HepG2 (cell line): ENCODE data around the gene EMID1. TPM values are rescaled to one million over a fixed set of nuclear protein-coding genes. Genes with fewer than 3 reads are reported as not detected.

ENCODE experiments used
- GFI1 ChIP-seq: sonication (generic); formaldehyde crosslinking; IDR thresholded peaks from 2 replicates; pipeline ENCODE4 v1.5.0; 2020; ENCODE audit warnings: missing genetic modification reagents, mild to moderate bottlenecking, borderline replicate concordance
- HNF4A ChIP-seq: sonication (generic); formaldehyde crosslinking; IDR thresholded peaks from 2 replicates; pipeline ENCODE4 v1.4.0; 2020; ENCODE audit warnings: missing genetic modification reagents
- IRF2 ChIP-seq: IDR thresholded peaks from 2 replicates; pipeline ENCODE4 v1.6.1; 2018; ENCODE audit warnings: missing genetic modification reagents, missing compliant biosample characterization
- NFYC ChIP-seq: IDR thresholded peaks from 2 replicates; pipeline ENCODE4 v1.6.1; 2016; ENCODE audit warnings: missing genetic modification reagents, missing compliant biosample characterization
- NONO ChIP-seq, 2 experiments: fragments of 450-650 bp in 1 of 2; sonication (generic) in 1 of 2; formaldehyde crosslinking in 1 of 2; IDR thresholded peaks in 1 of 2; conservative IDR thresholded peaks in 1 of 2; 2 replicates each; pipeline versions ENCODE4 v1.6.1 to v1.8.0; 2017 to 2022; ENCODE audit warnings: mild to moderate bottlenecking in 1 of 2, missing genetic modification reagents in 1 of 2, moderate library complexity in 1 of 2
- RELA ChIP-seq: sonication (generic); formaldehyde crosslinking; IDR thresholded peaks from 2 replicates; pipeline ENCODE4 v1.4.0; 2020; ENCODE audit warnings: missing genetic modification reagents
- ZBTB38 ChIP-seq: sonication (generic); formaldehyde crosslinking; IDR thresholded peaks from 2 replicates; pipeline ENCODE4 v1.5.1; 2020; ENCODE audit warnings: mild to moderate bottlenecking, missing genetic modification reagents
- ZNF256 ChIP-seq: sonication (generic); formaldehyde crosslinking; conservative IDR thresholded peaks from 2 replicates; pipeline ENCODE4 v1.4.0; 2020; ENCODE audit warnings: missing genetic modification reagents
- ZNF484 ChIP-seq: sonication (generic); formaldehyde crosslinking; IDR thresholded peaks from 2 replicates; pipeline ENCODE4 v1.5.1; 2020; ENCODE audit warnings: mild to moderate bottlenecking, low read depth, missing genetic modification reagents, borderline replicate concordance
- ZNF713 ChIP-seq: sonication (generic); formaldehyde crosslinking; IDR thresholded peaks from 2 replicates; pipeline ENCODE4 v1.4.0; 2020; ENCODE audit warnings: mild to moderate bottlenecking, missing genetic modification reagents
- ZNF83 ChIP-seq: sonication (generic); formaldehyde crosslinking; IDR thresholded peaks from 2 replicates; pipeline ENCODE4 v1.4.0; 2020; ENCODE audit warnings: missing genetic modification reagents, mild to moderate bottlenecking, borderline replicate concordance
- polyA plus RNA-seq, 8 experiments: library from polyadenylated mRNA; depleted of rRNA in 3 of 8; stranded (reverse) in 7 of 8; unstranded in 1 of 8; fragments of >200 nt; fragmentation: Illumina TruSeq in 4 of 8; extraction: Trizol in 4 of 8; gene quantifications; 2 replicates each; pipeline versions ENCODE4 v1.2.1 to v1.2.3, GENCODE V29; 2011 to 2016; ENCODE audit warnings: low read depth in 4 of 8, missing spikeins in 1 of 8, mixed read lengths in 1 of 8; ENCODE audit not compliant: insufficient read depth in 1 of 8
- total RNA-seq, 5 experiments: library from RNA; depleted of rRNA; stranded (reverse); fragments of >200 nt; fragmentation: Illumina TruSeq; extraction: Trizol; gene quantifications; 2 replicates each; pipeline ENCODE4 v1.2.3, GENCODE V29; 2016; ENCODE audit warnings: low read depth in 1 of 5
- TF ChIP-seq, protein P1 (sequence below): sonication (generic); formaldehyde crosslinking; IDR thresholded peaks from 2 replicates; pipeline ENCODE4 v1.4.0; 2020; ENCODE audit warnings: missing genetic modification reagents, borderline replicate concordance
- TF ChIP-seq, protein P2 (sequence below): IDR thresholded peaks from 2 replicates; pipeline ENCODE4 v1.6.1; 2012; ENCODE audit warnings: low read depth, low read length, improper control_type of control experiment
- TF ChIP-seq, protein P3 (sequence below): sonication (generic); formaldehyde crosslinking; IDR thresholded peaks from 2 replicates; pipeline ENCODE4 v1.8.0; 2022; ENCODE audit warnings: missing genetic modification reagents, mild to moderate bottlenecking, borderline replicate concordance
- TF ChIP-seq, protein P4 (sequence below): sonication (generic); formaldehyde crosslinking; IDR thresholded peaks from 2 replicates; pipeline ENCODE4 v1.4.0; 2020; ENCODE audit warnings: mild to moderate bottlenecking, missing genetic modification reagents
- TF ChIP-seq, protein P5 (sequence below): IDR thresholded peaks from 2 replicates; pipeline ENCODE4 v1.6.1; 2016; ENCODE audit warnings: mild to moderate bottlenecking, missing biosample characterization, missing genetic modification reagents
- TF ChIP-seq, protein P6 (sequence below): sonication (generic); formaldehyde crosslinking; IDR thresholded peaks from 2 replicates; pipeline ENCODE4 v1.4.0; 2020; ENCODE audit warnings: missing genetic modification reagents

EMID1 gene
- total and polyA plus RNA-seq, 2 of the 13 experiments (the other 11 are each of a cell fraction or from before 2014, with no cell fraction given), result 0.45 to 0.82 TPM

DNA sequence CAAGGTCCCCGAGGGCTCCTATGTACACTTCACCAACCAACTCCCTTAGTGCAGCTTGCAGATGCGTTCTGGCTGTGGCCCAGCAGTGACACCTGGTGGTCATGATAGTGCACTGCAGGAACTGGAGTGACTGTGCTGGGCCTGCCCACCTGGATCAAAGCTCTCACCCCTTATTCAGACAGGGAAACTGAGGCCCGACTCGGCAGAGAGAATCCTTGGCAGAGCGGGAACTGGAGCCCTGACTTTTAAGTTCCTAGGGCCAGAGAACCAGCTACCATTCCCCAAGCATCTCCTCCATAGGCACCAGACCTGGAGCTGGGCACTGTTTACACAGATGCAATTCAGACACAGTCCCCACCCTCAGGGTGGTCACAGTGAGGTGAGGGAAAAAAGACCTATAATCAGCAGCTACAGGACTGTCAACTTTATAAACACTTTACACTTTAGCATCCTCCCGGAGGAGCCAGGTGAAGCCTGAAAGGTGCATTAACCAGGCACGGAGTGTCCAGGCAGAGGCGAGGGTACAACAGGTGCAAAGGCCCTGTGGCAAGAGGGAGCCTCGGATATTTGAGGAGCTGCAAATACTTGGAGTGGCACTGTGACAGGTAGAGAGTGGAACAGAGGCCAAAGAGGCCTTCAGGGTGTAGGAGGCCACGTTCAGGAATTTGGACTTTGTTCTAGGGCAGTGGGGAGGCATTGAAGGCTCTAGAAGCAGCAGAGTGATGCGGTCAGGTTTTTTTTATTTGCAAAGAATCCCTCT lies 40.1 kb downstream of the EMID1 start (continued):
- TF ChIP-seq, protein P1, sequence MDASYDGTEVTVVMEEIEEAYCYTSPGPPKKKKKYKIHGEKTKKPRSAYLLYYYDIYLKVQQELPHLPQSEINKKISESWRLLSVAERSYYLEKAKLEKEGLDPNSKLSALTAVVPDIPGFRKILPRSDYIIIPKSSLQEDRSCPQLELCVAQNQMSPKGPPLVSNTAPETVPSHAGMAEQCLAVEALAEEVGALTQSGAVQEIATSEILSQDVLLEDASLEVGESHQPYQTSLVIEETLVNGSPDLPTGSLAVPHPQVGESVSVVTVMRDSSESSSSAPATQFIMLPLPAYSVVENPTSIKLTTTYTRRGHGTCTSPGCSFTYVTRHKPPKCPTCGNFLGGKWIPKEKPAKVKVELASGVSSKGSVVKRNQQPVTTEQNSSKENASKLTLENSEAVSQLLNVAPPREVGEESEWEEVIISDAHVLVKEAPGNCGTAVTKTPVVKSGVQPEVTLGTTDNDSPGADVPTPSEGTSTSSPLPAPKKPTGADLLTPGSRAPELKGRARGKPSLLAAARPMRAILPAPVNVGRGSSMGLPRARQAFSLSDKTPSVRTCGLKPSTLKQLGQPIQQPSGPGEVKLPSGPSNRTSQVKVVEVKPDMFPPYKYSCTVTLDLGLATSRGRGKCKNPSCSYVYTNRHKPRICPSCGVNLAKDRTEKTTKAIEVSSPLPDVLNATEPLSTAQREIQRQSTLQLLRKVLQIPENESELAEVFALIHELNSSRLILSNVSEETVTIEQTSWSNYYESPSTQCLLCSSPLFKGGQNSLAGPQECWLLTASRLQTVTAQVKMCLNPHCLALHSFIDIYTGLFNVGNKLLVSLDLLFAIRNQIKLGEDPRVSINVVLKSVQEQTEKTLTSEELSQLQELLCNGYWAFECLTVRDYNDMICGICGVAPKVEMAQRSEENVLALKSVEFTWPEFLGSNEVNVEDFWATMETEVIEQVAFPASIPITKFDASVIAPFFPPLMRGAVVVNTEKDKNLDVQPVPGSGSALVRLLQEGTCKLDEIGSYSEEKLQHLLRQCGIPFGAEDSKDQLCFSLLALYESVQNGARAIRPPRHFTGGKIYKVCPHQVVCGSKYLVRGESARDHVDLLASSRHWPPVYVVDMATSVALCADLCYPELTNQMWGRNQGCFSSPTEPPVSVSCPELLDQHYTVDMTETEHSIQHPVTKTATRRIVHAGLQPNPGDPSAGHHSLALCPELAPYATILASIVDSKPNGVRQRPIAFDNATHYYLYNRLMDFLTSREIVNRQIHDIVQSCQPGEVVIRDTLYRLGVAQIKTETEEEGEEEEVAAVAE (CRISPR knock-in tag), result peak; percentile 34; the same call in 1 of the 2 replicates
- TF ChIP-seq ZNF713 (CRISPR knock-in tag) (no peak), ZBTB38 (CRISPR knock-in tag) (no peak), GFI1 (0 out of 2 replicates have a peak, but pooled peaks have one; percentile 27), NFYC (CRISPR knock-in tag) (no peak), ZNF83 (CRISPR knock-in tag) (no peak), RELA (CRISPR knock-in tag) (no peak), ZNF256 (CRISPR knock-in tag) (no peak), IRF2 (CRISPR knock-in tag) (peak; percentile 41; the same call in 1 of the 2 replicates), NONO (IDR thresholded peaks at IDR 0.05) (no peak), NONO (CRISPR knock-in tag; conservative IDR thresholded peaks at IDR 0.05) (no peak), HNF4A (peak; percentile 84), ZNF484 (CRISPR knock-in tag) (no peak)
- TF ChIP-seq, protein P2, sequence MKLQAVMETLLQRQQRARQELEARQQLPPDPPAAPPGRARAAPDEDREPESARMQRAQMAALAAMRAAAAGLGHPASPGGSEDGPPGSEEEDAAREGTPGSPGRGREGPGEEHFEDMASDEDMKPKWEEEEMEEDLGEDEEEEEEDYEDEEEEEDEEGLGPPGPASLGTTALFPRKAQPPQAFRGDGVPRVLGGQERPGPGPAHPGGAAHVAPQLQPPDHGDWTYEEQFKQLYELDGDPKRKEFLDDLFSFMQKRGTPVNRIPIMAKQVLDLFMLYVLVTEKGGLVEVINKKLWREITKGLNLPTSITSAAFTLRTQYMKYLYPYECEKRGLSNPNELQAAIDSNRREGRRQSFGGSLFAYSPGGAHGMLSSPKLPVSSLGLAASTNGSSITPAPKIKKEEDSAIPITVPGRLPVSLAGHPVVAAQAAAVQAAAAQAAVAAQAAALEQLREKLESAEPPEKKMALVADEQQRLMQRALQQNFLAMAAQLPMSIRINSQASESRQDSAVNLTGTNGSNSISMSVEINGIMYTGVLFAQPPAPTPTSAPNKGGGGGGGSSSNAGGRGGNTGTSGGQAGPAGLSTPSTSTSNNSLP, result 0 out of 2 replicates have a peak, but pooled peaks have one; percentile 25
- TF ChIP-seq, protein P3, sequence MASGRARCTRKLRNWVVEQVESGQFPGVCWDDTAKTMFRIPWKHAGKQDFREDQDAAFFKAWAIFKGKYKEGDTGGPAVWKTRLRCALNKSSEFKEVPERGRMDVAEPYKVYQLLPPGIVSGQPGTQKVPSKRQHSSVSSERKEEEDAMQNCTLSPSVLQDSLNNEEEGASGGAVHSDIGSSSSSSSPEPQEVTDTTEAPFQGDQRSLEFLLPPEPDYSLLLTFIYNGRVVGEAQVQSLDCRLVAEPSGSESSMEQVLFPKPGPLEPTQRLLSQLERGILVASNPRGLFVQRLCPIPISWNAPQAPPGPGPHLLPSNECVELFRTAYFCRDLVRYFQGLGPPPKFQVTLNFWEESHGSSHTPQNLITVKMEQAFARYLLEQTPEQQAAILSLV (CRISPR knock-in tag), result 0 out of 2 replicates have a peak, but pooled peaks have one; percentile 39
- TF ChIP-seq, protein P4, sequence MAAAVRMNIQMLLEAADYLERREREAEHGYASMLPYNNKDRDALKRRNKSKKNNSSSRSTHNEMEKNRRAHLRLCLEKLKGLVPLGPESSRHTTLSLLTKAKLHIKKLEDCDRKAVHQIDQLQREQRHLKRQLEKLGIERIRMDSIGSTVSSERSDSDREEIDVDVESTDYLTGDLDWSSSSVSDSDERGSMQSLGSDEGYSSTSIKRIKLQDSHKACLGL (CRISPR knock-in tag), result no peak
- TF ChIP-seq, protein P5, sequence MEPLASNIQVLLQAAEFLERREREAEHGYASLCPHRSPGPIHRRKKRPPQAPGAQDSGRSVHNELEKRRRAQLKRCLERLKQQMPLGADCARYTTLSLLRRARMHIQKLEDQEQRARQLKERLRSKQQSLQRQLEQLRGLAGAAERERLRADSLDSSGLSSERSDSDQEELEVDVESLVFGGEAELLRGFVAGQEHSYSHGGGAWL (CRISPR knock-in tag), result no peak
- TF ChIP-seq, protein P6, sequence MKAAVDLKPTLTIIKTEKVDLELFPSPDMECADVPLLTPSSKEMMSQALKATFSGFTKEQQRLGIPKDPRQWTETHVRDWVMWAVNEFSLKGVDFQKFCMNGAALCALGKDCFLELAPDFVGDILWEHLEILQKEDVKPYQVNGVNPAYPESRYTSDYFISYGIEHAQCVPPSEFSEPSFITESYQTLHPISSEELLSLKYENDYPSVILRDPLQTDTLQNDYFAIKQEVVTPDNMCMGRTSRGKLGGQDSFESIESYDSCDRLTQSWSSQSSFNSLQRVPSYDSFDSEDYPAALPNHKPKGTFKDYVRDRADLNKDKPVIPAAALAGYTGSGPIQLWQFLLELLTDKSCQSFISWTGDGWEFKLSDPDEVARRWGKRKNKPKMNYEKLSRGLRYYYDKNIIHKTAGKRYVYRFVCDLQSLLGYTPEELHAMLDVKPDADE (CRISPR knock-in tag), result no peak
